Upper lobe of left lung (tissue), 4 donors: ENCODE results near the gene HAAO.

Experiments used
- EP300 ChIP-seq, 4 donors: sonication (generic); formaldehyde crosslinking; IDR thresholded peaks; one replicate each; pipeline ENCODE4 v1.5.1; 2017; ENCODE audit warnings: antibody characterized with exemption in 4 of 4, control low read depth in 2 of 4
- POLR2A ChIP-seq, 4 donors: fragments of 450-650 bp; IDR thresholded peaks; one replicate each; pipeline ENCODE4 v1.5.1; 2016 to 2017; ENCODE audit warnings: antibody characterized with exemption in 4 of 4, mild to moderate bottlenecking in 2 of 4
- POLR2AphosphoS5 ChIP-seq, 2 donors: sonication (generic); formaldehyde crosslinking; IDR thresholded peaks; one replicate each; pipeline ENCODE4 v1.5.1; 2017; ENCODE audit warnings: antibody characterized with exemption in 2 of 2
- TF ChIP-seq, protein P1 (sequence below), 6 experiments: fragments of 450-650 bp in 4 of 6; fragments of 200-600 bp in 2 of 6; sonication (generic) in 2 of 6; IDR thresholded peaks; one replicate each; pipeline ENCODE4 v1.5.1; 2016 to 2019; ENCODE audit warnings: antibody characterized with exemption in 6 of 6

DNA sequence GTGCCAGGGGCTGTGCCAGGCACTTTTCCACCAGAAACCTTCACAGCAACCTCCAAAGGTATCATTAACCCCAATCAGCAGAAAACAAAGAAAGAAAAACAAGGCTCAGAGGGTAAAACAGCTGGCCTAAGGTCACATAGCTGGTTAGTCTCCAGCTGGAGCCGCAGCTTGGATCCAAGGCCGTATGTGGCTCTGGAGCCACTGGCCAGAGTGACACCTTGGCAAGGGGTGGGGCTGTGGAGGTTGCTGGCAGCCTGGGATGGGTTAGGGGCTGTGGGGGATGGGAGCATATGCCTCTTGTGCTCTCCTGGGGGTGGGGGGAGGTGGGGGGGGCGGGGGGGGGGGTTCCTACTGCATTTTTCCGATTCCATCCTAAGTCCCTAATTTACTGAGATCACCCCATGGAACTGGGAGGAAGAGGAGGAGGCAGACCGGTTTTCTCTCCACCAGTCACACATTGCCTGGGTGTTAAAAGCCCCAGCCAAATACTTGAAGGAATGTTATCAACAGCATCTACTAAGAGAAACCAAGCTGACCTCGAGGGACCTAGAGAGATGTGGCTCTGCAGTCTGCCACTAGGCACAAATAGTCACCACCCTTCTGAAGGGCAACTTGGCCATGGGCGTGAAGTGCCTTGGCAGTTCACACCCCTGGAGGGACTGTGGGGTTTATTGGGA lies 8.0 kb downstream of the HAAO start:
- TF ChIP-seq POLR2AphosphoS5 (IDR thresholded peaks at IDR 0.05) (no peak), POLR2A (IDR thresholded peaks at IDR 0.05) (no peak), EP300 (IDR thresholded peaks at IDR 0.05) (no peak)
- TF ChIP-seq, protein P1, sequence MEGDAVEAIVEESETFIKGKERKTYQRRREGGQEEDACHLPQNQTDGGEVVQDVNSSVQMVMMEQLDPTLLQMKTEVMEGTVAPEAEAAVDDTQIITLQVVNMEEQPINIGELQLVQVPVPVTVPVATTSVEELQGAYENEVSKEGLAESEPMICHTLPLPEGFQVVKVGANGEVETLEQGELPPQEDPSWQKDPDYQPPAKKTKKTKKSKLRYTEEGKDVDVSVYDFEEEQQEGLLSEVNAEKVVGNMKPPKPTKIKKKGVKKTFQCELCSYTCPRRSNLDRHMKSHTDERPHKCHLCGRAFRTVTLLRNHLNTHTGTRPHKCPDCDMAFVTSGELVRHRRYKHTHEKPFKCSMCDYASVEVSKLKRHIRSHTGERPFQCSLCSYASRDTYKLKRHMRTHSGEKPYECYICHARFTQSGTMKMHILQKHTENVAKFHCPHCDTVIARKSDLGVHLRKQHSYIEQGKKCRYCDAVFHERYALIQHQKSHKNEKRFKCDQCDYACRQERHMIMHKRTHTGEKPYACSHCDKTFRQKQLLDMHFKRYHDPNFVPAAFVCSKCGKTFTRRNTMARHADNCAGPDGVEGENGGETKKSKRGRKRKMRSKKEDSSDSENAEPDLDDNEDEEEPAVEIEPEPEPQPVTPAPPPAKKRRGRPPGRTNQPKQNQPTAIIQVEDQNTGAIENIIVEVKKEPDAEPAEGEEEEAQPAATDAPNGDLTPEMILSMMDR (IDR thresholded peaks at IDR 0.05): no peak
